AG04450 (cell line): ENCODE data around the gene SPATC1L. TPM values are rescaled to one million over a fixed set of nuclear protein-coding genes. Genes with fewer than 3 reads are reported as not detected.

Experiments
- CTCF ChIA-PET: fragments of 300-600, 350-600 bp; formaldehyde crosslinking; extraction: SDS; loops from one replicate; lab custom pipeline; 2022; ENCODE audit warnings: antibody characterized with exemption, inconsistent platforms; lab: Charles Lee
- POLR2A ChIA-PET: fragments of 350-600 bp; formaldehyde crosslinking; extraction: SDS; loops from one replicate; lab custom pipeline; 2021; ENCODE audit warnings: antibody characterized with exemption, inconsistent platforms; lab: Yijun Ruan, JAX
- DNase-seq: peaks from one replicate; pipeline ENCODE4 v3.0.0-alpha.2; 2011; ENCODE audit warnings: low read depth, low spot score
- H3K27ac ChIP-seq: one replicate; pipeline ENCODE4 v1.5.1; 2012; ENCODE audit warnings: low read depth, low read length, control low read depth
- H3K27me3 ChIP-seq: one replicate; pipeline ENCODE4 v1.6.0; 2012; ENCODE audit warnings: low read length; ENCODE audit not compliant: control insufficient read depth, insufficient read depth
- H3K4me3 ChIP-seq: 2 replicates; pipeline ENCODE4 v1.5.1; 2011; ENCODE audit warnings: mild to moderate bottlenecking, low read depth, low read length, control low read depth
- H3K9me3 ChIP-seq: 2 replicates; pipeline ENCODE4 v1.5.1; 2012; ENCODE audit warnings: low read length; ENCODE audit not compliant: control insufficient read depth, insufficient read depth
- polyA plus RNA-seq: library from polyadenylated mRNA; depleted of rRNA; stranded (reverse); fragments of >200 nt; gene quantifications from 2 replicates; pipeline ENCODE4 v1.2.3, GENCODE V29; 2011
- TF ChIP-seq, protein P1 (sequence below): IDR thresholded peaks from 2 replicates; pipeline ENCODE4 v1.5.1; 2011; ENCODE audit warnings: low read depth, low read length, control low read depth, inconsistent platforms

The SPATC1L gene
- polyA plus RNA-seq, 1 experiment: 1.6 TPM

DNA sequence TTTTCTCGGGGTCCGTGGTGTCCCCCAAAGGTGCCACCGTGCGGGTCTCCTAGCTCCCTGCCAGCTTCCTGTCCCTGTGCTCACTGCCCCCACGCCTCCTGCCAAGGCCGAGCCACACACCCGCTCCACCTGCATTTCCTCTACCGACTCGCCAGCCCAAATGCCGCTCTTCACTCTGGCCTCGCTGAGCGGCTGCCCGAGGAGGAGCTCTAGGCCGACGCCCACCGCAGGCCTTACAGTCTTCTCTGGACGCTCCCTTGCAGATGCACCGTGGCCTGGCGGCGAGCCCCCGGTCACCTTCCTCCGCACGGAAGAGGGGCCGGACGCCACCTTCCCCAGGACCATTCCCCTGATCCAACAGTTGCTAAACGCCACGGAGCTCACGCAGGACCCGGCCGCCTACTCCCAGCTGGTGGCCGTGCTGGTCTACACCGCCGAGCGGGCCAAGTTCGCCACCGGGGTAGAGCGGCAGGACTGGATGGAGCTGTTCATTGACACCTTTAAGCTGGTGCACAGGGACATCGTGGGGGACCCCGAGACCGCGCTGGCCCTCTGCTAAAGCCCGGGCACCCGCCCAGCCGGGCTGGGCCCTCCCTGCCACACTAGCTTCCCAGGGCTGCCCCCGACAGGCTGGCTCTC lies 55.2 kb downstream of the SPATC1L start:
- H3K9me3 ChIP-seq: peaks cover 55% of the 10 kb centered on the region; the same call in 1 of the 2 replicates
- DNase-seq: no peak
- ChIA-PET CTCF (interaction anchor here (1.4 kb wide), 1 partner anchor 14 kb away, joined by 4 read pairs; no protein-coding TSS in a partner anchor), POLR2A (interaction anchor here (0.6 to 1.3 kb wide), 4 partner anchors 8 to 155 kb away, joined by 3 to 6 read pairs (median 4); no protein-coding TSS in a partner anchor)
- no peak overlapping the region for H3K27ac ChIP-seq
- TF ChIP-seq, protein P1, sequence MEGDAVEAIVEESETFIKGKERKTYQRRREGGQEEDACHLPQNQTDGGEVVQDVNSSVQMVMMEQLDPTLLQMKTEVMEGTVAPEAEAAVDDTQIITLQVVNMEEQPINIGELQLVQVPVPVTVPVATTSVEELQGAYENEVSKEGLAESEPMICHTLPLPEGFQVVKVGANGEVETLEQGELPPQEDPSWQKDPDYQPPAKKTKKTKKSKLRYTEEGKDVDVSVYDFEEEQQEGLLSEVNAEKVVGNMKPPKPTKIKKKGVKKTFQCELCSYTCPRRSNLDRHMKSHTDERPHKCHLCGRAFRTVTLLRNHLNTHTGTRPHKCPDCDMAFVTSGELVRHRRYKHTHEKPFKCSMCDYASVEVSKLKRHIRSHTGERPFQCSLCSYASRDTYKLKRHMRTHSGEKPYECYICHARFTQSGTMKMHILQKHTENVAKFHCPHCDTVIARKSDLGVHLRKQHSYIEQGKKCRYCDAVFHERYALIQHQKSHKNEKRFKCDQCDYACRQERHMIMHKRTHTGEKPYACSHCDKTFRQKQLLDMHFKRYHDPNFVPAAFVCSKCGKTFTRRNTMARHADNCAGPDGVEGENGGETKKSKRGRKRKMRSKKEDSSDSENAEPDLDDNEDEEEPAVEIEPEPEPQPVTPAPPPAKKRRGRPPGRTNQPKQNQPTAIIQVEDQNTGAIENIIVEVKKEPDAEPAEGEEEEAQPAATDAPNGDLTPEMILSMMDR: no peak
- no peaks in the 10 kb centered on the region for H3K27me3 ChIP-seq
- H3K4me3 ChIP-seq: no peak overlapping the region

DNA sequence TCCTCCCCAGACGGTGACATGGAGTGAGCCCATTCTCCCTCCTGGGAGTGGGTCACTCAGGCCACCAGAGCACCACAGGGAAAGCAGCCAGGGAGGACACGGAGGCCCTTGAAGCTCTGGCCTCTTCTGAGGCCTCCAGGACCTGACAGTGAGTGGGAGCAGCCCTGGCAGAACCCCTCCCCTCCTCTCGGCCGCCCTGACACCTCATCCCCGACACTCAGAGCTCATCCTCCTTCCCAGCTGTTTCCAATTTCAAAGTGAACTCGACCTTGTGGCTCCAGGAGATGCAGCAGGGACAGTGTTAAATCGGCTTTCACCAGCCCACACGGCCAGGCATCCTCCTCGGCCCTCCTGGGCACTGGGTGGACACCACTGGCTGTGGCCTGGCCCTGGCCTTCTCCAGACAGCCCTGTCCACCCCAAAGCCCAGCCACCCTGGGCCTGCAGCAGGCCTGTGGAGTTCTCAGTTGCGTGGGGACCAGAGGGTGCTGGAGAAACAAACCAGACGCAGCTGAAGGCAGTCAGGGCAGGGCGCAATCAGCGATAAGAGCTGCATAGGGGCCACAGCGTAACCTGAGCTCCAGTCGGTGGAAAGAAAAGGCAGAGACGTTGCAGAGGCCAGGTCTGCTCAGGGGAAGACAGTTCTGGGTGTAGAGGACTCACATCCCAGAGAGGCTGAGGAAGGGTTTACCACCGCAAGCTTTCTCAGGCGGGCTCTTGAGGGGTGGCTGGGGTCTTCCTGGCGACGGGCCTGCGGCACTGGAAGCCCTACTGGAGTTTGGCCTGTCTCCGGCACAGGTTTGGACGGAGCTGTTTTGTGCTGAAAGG lies 55.9 kb downstream of the SPATC1L start:
- Histone ChIP-seq H3K27ac (peak overlapping the region; percentile 39), H3K4me3 (no peak overlapping the region), H3K9me3 (peaks cover 55% of the 10 kb centered on the region; the same call in 1 of the 2 replicates), H3K27me3 (no peaks in the 10 kb centered on the region)
- POLR2A ChIA-PET: interaction anchor here (0.6 to 1.3 kb wide), 4 partner anchors 79 to 155 kb away, joined by 3 to 6 read pairs (median 4); no protein-coding TSS in a partner anchor
- TF ChIP-seq, protein P1: no peak
- DNase-seq: no peak
- CTCF ChIA-PET: interaction anchor here (1.4 kb wide), 1 partner anchor 15 kb away, joined by 4 read pairs; no protein-coding TSS in a partner anchor

DNA sequence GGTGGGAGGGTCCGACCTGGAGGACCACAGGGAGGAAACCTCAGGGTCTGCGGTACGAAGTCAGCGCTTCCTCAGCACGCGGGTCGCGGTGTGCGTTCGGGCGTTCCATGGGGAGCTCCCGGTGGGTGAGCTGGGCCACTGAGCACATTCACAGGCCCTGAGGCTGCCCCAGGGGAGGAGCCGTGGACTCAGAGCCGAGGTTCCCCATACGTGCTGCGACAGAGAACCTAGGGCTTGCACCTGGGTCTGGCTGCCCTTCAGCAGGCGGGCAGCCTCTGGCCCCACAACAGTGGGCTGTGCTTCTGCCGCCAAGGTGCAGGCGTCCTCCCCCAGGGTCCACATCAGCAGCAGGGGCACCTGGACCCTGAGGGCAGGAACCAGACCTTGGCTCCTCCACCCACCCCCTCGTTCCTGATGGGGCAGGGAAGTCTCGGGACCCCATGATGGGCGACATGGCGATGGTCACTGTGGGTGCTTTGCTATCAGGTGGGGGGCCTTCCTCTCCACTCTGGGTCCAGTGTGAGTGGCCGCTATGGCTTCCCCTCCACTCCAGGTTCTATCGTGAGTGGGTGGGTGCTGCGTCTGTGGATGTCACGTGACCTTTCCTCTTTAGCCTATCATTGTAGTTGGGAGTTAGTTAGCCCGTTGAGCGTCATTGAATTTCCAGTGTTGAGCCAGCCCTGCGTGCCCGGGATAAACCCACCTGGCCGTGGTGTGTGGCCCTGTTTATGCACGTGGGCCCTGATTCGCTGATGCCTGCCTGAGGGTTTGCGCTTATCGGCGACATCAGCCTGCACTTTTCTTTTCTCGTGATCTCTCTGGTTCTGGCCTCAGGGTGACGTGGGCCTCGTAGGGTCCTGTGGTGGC lies 56.8 kb downstream of the SPATC1L start:
- TF ChIP-seq, protein P1: no peak
- peak overlapping the region; percentile 39 for H3K27ac ChIP-seq
- ChIA-PET POLR2A (no interaction called here), CTCF (interaction anchor here (1.4 kb wide), 1 partner anchor 16 kb away, joined by 4 read pairs; no protein-coding TSS in a partner anchor)
- no peak for DNase-seq
- H3K27me3 ChIP-seq: no peaks in the 10 kb centered on the region
- peaks cover 50% of the 10 kb centered on the region; the same call in 1 of the 2 replicates for H3K9me3 ChIP-seq
- H3K4me3 ChIP-seq: no peak overlapping the region

DNA sequence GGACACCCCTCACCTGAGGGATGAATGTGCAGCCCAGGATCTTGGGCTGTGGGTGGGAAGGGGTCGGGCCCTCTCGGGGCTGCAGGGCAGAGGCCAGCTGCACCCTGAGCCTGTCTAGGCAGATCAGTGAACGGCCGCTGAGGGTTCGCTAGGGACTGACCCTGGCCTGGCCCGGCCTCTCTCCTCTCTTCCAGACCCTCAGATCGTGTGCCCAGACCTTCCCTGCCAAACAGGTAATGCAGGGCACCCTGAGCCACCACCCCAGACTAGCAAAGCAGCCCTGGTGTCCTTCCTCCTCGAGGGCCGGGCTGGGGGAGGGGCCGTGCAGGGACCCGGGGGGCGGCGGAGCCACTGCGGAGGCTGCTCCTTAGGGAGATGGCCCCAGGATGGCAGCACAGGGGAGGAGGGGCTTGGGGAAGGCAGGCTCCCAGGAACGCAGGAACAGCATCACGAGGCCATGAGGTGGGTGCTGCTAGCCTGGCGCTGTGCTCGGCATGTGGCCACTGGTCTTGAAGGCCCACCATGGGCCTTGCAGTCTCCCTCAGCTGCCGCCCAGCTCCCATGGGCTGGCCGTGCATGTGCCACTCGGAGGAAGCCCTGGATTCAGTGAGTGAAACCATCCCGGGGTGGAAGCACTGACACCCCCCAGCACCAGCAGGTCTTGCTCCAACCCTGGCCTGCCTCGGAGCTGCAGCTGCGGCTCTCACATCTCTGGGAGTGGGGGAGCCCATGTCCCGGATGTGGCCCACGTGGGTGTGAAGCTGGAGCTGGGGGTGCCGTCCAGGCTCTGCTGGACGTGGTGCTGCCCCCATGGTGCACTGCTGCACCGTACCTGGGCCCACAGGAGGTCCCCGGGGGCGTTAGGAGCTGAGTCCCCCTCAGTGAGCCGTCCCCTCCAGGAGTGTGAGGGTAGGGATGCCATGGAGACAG lies 57.7 kb downstream of the SPATC1L start:
- H3K4me3 ChIP-seq: no peak overlapping the region
- no peaks in the 10 kb centered on the region for H3K27me3 ChIP-seq
- POLR2A ChIA-PET: interaction anchor here (0.6 kb wide), 1 partner anchor 70 kb away, joined by 3 read pairs; no protein-coding TSS in a partner anchor
- DNase-seq: no peak
- H3K9me3 ChIP-seq: peaks cover 41% of the 10 kb centered on the region; the same call in 1 of the 2 replicates
- CTCF ChIA-PET: no interaction called here
- TF ChIP-seq, protein P1: no peak
- H3K27ac ChIP-seq: peak overlapping the region; percentile 11
